Body of pancreas (tissue), 4 donors: ENCODE data around the gene PPP1R13B.

Experiments
- POLR2A ChIP-seq, 3 donors: fragments of 450-650 bp; IDR thresholded peaks; one replicate each; pipeline ENCODE4 v1.6.1; 2016; ENCODE audit warnings: antibody characterized with exemption in 3 of 3, mild to moderate bottlenecking in 2 of 3
- TF ChIP-seq, protein P1 (sequence below), 7 experiments: fragments of 450-650 bp in 4 of 7; fragments of 200-600 bp in 3 of 7; sonication (generic) in 3 of 7; IDR thresholded peaks; one replicate each; pipeline ENCODE4 v1.5.1; 2016 to 2019; ENCODE audit warnings: antibody characterized with exemption in 7 of 7

DNA sequence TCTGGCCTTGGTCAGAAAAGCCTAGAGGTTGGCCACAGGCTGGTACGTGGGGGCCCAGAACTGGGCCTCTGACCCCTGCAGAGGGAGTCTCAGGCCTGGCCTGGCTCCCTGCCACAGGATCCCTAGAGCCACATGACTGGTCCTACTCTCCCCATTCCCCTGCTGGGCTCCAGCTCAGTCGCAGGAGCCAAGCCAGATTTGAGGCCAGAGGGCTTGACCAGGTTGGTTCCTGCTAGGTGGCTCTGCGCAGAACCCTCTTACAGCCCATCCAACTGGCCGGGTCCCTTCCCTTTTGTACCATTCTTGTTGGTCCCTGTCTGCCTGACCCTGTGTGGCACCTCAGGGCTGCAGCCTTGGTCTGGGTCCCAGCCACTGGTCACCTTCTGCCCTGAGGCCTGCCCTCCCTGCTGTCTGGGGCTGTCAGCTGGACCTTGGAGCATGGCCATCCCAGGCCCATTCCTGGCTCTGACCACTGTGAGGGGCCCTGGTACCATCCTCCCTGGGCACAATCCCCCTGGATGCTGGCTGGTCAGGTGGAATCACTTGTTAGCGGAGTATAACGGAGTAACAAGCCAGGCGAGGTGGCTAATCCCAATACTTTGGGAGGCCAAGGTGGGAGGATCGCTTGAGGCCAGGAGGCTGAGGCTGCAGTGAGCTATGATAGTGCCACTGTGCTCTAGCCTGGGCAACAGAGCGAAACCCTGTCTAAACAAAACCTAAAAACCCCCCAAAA is 22.9 kb upstream of the PPP1R13B start:
- no peak for TF ChIP-seq POLR2A (IDR thresholded peaks at IDR 0.05)
- TF ChIP-seq, protein P1, sequence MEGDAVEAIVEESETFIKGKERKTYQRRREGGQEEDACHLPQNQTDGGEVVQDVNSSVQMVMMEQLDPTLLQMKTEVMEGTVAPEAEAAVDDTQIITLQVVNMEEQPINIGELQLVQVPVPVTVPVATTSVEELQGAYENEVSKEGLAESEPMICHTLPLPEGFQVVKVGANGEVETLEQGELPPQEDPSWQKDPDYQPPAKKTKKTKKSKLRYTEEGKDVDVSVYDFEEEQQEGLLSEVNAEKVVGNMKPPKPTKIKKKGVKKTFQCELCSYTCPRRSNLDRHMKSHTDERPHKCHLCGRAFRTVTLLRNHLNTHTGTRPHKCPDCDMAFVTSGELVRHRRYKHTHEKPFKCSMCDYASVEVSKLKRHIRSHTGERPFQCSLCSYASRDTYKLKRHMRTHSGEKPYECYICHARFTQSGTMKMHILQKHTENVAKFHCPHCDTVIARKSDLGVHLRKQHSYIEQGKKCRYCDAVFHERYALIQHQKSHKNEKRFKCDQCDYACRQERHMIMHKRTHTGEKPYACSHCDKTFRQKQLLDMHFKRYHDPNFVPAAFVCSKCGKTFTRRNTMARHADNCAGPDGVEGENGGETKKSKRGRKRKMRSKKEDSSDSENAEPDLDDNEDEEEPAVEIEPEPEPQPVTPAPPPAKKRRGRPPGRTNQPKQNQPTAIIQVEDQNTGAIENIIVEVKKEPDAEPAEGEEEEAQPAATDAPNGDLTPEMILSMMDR (IDR thresholded peaks at IDR 0.05) = no peak
